DND-41 (cell line): Measurements from ENCODE around the gene OR10H3.

ENCODE experiments used
- ATAC-seq: fragments of 200-7000 bp; cut with Tn5 transposase; 3 replicates; pipeline ENCODE4 v1.9.1; 2021; ENCODE audit warnings: low read depth; ENCODE audit not compliant: insufficient read depth
- DNase-seq: peaks from one replicate; pipeline ENCODE4 v3.0.0-alpha.2; 2020
- H2AFZ ChIP-seq: 2 replicates; pipeline ENCODE4 v1.6.0; 2012; ENCODE audit warnings: low read depth, low read length
- H3K27ac ChIP-seq: 2 replicates; pipeline ENCODE4 v1.5.1; 2012; ENCODE audit warnings: low read length, inconsistent platforms
- H3K27me3 ChIP-seq: fragments of 200-600 bp; sonication (generic); 2 replicates; pipeline ENCODE4 v1.6.0; 2012; ENCODE audit warnings: low read length, mild to moderate bottlenecking, inconsistent platforms; ENCODE audit not compliant: insufficient read depth, poor library complexity
- H3K36me3 ChIP-seq: 2 replicates; pipeline ENCODE4 v1.5.1; 2012; ENCODE audit warnings: low read length, inconsistent platforms; ENCODE audit not compliant: insufficient read depth
- H3K4me1 ChIP-seq: 2 replicates; pipeline ENCODE4 v1.5.1; 2012; ENCODE audit warnings: mild to moderate bottlenecking, low read length; ENCODE audit not compliant: insufficient read depth
- H3K4me2 ChIP-seq: 2 replicates; pipeline ENCODE4 v1.6.0; 2012; ENCODE audit warnings: mild to moderate bottlenecking, moderate library complexity, low read length, inconsistent platforms; ENCODE audit not compliant: insufficient read depth
- H3K4me3 ChIP-seq, 2 experiments: fragments of 200-600 bp in 1 of 2; shearing (Covaris generic) in 1 of 2; 2 replicates each; pipeline ENCODE4 v1.5.1; 2012 to 2016; ENCODE audit warnings: inconsistent platforms in 2 of 2, low read length in 2 of 2, mild to moderate bottlenecking in 2 of 2, low read depth in 1 of 2, moderate library complexity in 1 of 2
- H3K79me2 ChIP-seq: 2 replicates; pipeline ENCODE4 v1.6.0; 2012; ENCODE audit warnings: low read length, inconsistent platforms; ENCODE audit not compliant: insufficient read depth
- H3K9ac ChIP-seq: 2 replicates; pipeline ENCODE4 v1.6.0; 2012; ENCODE audit warnings: low read depth, mild to moderate bottlenecking, inconsistent platforms, low read length, moderate library complexity
- H3K9me3 ChIP-seq: 2 replicates; pipeline ENCODE4 v1.5.1; 2012; ENCODE audit warnings: low read length, moderate library complexity, mild to moderate bottlenecking, inconsistent platforms; ENCODE audit not compliant: insufficient read depth, severe bottlenecking
- H4K20me1 ChIP-seq: 2 replicates; pipeline ENCODE4 v1.6.0; 2012; ENCODE audit warnings: low read length; ENCODE audit not compliant: insufficient read depth
- EZH2 ChIP-seq: IDR thresholded peaks from 3 replicates; pipeline ENCODE4 v1.6.1; 2012; ENCODE audit warnings: borderline replicate concordance, low read depth, mild to moderate bottlenecking, moderate library complexity, low read length, inconsistent platforms; ENCODE audit not compliant: severe bottlenecking
- TF ChIP-seq, protein P1 (sequence below): IDR thresholded peaks from 2 replicates; pipeline ENCODE4 v1.5.1; 2012; ENCODE audit warnings: borderline replicate concordance, low read length, moderate library complexity, mild to moderate bottlenecking; ENCODE audit not compliant: poor library complexity, severe bottlenecking; ENCODE audit errors: extremely low read depth

The OR10H3 gene

DNA sequence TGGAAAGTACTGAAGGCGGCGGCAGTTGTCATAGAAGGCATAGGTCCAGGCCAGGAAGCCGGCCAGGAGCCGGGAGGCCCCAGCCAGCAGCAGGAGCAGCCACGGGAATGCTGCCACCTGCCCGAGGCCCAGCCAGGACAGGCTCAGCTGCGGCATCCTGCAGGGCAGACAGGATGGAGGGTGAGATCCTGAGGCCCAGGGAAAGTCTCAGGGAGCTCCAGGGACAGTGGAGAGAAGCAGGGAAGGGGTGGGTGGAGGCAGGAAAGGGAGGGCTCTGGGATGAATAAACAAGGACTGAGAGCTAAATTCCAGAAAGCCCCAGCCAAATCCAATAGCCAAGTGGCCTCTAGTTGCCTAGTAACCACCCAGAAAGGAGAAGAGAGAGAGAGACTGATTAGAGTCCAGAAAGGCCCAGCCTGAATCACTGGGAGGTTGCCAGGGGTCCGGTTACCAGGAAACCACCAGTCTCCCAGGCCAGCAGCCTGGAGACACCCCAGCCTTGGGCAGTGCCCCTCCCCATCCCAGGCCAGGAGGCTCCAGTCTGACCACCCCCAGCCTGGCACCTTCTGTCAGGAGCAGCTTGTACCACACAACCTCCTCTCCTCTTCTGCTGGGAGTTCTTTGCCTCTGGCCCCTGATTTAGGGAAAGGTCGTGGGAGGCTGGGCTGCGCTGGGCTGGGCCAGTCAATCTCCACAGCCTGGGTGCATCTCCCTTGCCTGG, 42.1 kb downstream of the OR10H3 start:
- H3K36me3 ChIP-seq: no peaks in the 10 kb centered on the region
- no peaks in the 10 kb centered on the region for H3K27me3 ChIP-seq
- H3K4me1 ChIP-seq: no peaks in the 10 kb centered on the region
- peaks cover 5% of the 10 kb centered on the region; the same call in 1 of the 2 replicates for H4K20me1 ChIP-seq
- H3K27ac ChIP-seq: no peak overlapping the region
- no peak overlapping the region for H3K9ac ChIP-seq
- DNase-seq: no peak
- no peak overlapping the region for H3K4me2 ChIP-seq
- H2AFZ ChIP-seq: no peak overlapping the region
- no peak overlapping the region for H3K4me3 ChIP-seq
- H3K79me2 ChIP-seq: no peaks in the 10 kb centered on the region
- no peak for ATAC-seq
- no peak for TF ChIP-seq EZH2
- TF ChIP-seq, protein P1, sequence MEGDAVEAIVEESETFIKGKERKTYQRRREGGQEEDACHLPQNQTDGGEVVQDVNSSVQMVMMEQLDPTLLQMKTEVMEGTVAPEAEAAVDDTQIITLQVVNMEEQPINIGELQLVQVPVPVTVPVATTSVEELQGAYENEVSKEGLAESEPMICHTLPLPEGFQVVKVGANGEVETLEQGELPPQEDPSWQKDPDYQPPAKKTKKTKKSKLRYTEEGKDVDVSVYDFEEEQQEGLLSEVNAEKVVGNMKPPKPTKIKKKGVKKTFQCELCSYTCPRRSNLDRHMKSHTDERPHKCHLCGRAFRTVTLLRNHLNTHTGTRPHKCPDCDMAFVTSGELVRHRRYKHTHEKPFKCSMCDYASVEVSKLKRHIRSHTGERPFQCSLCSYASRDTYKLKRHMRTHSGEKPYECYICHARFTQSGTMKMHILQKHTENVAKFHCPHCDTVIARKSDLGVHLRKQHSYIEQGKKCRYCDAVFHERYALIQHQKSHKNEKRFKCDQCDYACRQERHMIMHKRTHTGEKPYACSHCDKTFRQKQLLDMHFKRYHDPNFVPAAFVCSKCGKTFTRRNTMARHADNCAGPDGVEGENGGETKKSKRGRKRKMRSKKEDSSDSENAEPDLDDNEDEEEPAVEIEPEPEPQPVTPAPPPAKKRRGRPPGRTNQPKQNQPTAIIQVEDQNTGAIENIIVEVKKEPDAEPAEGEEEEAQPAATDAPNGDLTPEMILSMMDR: no peak
- H3K9me3 ChIP-seq: no peaks in the 10 kb centered on the region

DNA sequence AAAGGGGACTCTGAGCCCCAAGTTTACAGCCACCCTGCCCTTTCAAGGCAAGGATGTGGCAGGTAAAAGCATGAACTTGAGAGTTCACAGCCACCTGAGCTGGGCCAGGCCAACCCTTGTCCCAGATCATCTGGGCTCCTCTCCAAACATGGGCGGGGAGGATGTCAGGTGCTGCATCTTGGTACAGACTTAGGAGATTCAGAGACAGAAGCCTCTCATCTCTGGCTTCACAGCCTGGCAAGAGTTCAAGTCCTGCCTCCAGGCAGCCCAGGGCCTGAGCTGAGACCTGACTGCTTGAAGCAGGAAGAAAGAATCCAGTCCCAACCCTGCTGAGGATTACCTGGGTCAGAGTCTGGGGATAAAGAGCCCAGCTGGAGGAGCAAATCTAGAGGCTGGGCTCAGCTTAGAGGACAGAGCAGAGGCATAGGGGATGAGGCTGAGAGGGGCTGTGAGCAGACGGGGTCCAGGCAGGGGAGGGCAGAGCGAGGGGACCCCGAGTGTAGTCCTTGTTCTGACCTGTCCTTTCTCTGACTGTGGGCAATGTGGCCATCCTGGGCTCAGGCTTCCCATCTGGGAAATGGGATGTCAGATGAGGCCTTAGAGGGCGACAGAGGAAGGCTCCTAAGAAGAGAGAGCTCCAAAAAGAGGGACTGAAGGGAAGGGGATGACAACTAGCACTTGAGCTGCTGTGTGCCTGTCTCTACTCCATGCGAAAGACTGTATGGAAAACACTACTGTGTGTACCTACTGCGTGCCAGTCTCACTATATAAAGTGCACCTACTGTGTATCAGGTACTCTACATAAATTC, 43.0 kb downstream of the OR10H3 start:
- H3K79me2 ChIP-seq: no peaks in the 10 kb centered on the region
- no peak overlapping the region for H3K27ac ChIP-seq
- TF ChIP-seq, protein P1: no peak
- TF ChIP-seq EZH2: no peak
- ATAC-seq (no peak), DNase-seq (no peak)
- no peaks in the 10 kb centered on the region for H3K27me3 ChIP-seq
- no peak overlapping the region for H3K9ac ChIP-seq
- H3K36me3 ChIP-seq: no peaks in the 10 kb centered on the region
- H3K4me2 ChIP-seq: no peak overlapping the region
- no peaks in the 10 kb centered on the region for H3K9me3 ChIP-seq
- H4K20me1 ChIP-seq: peaks cover 5% of the 10 kb centered on the region; the same call in 1 of the 2 replicates
- H2AFZ ChIP-seq: no peak overlapping the region
- H3K4me1 ChIP-seq: no peaks in the 10 kb centered on the region
- no peak overlapping the region for H3K4me3 ChIP-seq

DNA sequence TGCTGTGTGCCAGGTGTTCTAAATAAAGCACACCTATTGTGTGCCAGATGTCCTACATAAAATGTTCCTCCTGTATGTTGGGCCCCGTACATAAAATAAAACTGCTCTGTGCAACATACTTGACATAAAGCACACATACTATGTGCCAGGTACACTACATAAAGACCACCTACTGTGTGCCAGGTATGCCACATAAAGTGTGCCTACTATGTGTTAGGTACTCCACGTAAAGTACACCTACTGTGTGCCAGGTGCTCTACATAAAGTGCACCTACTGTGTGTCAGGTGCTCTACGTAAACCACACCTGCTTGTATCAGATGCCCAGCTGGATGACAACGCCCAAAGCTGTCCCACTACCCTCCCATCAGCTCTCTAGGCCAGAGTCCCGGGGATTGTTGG, 43.9 kb downstream of the OR10H3 start:
- no peak for ATAC-seq
- Histone ChIP-seq H3K36me3 (no peaks in the 10 kb centered on the region), H4K20me1 (peaks cover 5% of the 10 kb centered on the region; the same call in 1 of the 2 replicates), H3K4me2 (no peak overlapping the region), H3K4me3 (no peak overlapping the region), H3K9ac (no peak overlapping the region), H3K4me1 (no peaks in the 10 kb centered on the region), H3K27me3 (no peaks in the 10 kb centered on the region), H3K27ac (no peak overlapping the region), H2AFZ (no peak overlapping the region), H3K9me3 (no peaks in the 10 kb centered on the region), H3K79me2 (no peaks in the 10 kb centered on the region)
- no peak for DNase-seq
- TF ChIP-seq EZH2: no peak
- TF ChIP-seq, protein P1: no peak
